HEK293T (cell line): ENCODE results near the gene CFH.
A peak's percentile ranks its signal among the peaks of the same experiment; 100 is the strongest.

ENCODE experiments used
- CTCF ChIA-PET: fragments of 350-600 bp; formaldehyde crosslinking; extraction: SDS; loops from one replicate; lab custom pipeline; 2021; ENCODE audit warnings: antibody characterized with exemption, inconsistent platforms; lab: Yijun Ruan, JAX
- POLR2A ChIA-PET: fragments of 350-600 bp; formaldehyde crosslinking; extraction: SDS; loops from one replicate; lab custom pipeline; 2020; ENCODE audit warnings: antibody characterized with exemption, inconsistent platforms; lab: Yijun Ruan, JAX
- DNase-seq: peaks from one replicate; pipeline ENCODE4 v3.0.0; 2012; ENCODE audit warnings: mixed read lengths; ENCODE audit errors: extremely low spot score
- ARNT ChIP-seq: fragments of 450-650 bp; IDR thresholded peaks from 2 replicates; pipeline ENCODE4 v1.6.1; 2017; ENCODE audit warnings: mild to moderate bottlenecking
- BHLHE40 ChIP-seq: fragments of 450-650 bp; IDR thresholded peaks from 2 replicates; pipeline ENCODE4 v1.6.1; 2016; ENCODE audit warnings: mild to moderate bottlenecking, moderate library complexity, borderline replicate concordance
- CTBP1 ChIP-seq: fragments of 450-650 bp; IDR thresholded peaks from 2 replicates; pipeline ENCODE4 v1.6.1; 2016; ENCODE audit warnings: borderline replicate concordance
- ELF4 ChIP-seq: fragments of 450-650 bp; IDR thresholded peaks from 2 replicates; pipeline ENCODE4 v1.6.1; 2017; ENCODE audit warnings: antibody characterized with exemption
- FOXA1 ChIP-seq: fragments of 450-650 bp; IDR thresholded peaks from 2 replicates; pipeline ENCODE4 v1.6.1; 2016; ENCODE audit warnings: mild to moderate bottlenecking
- FOXK2 ChIP-seq: fragments of 450-650 bp; IDR thresholded peaks from 2 replicates; pipeline ENCODE4 v1.6.1; 2016; ENCODE audit warnings: mild to moderate bottlenecking
- FOXM1 ChIP-seq: fragments of 450-650 bp; IDR thresholded peaks from 2 replicates; pipeline ENCODE4 v1.6.1; 2017; ENCODE audit warnings: mild to moderate bottlenecking, borderline replicate concordance
- HDGF ChIP-seq: fragments of 450-650 bp; IDR thresholded peaks from 2 replicates; pipeline ENCODE4 v1.6.1; 2017; ENCODE audit warnings: antibody characterized with exemption, borderline replicate concordance
- L3MBTL2 ChIP-seq: fragments of 450-650 bp; conservative IDR thresholded peaks from 2 replicates; pipeline ENCODE4 v1.6.1; 2016; ENCODE audit warnings: mild to moderate bottlenecking
- LEF1 ChIP-seq: fragments of 450-650 bp; IDR thresholded peaks from 2 replicates; pipeline ENCODE4 v1.6.1; 2017; ENCODE audit warnings: mild to moderate bottlenecking, borderline replicate concordance
- NFRKB ChIP-seq: fragments of 450-650 bp; IDR thresholded peaks from 2 replicates; pipeline ENCODE4 v1.6.1; 2016; ENCODE audit warnings: mild to moderate bottlenecking, moderate library complexity
- PKNOX1 ChIP-seq: fragments of 450-650 bp; IDR thresholded peaks from 2 replicates; pipeline ENCODE4 v1.6.1; 2016
- SP1 ChIP-seq: fragments of 450-650 bp; IDR thresholded peaks from 2 replicates; pipeline ENCODE4 v1.6.1; 2017
- SUZ12 ChIP-seq: fragments of 450-650 bp; IDR thresholded peaks from 2 replicates; pipeline ENCODE4 v1.6.1; 2016; ENCODE audit warnings: mild to moderate bottlenecking
- TARDBP ChIP-seq: fragments of 450-650 bp; IDR thresholded peaks from 2 replicates; pipeline ENCODE4 v1.6.1; 2016
- ZNF384 ChIP-seq: fragments of 450-650 bp; IDR thresholded peaks from 2 replicates; pipeline ENCODE4 v1.6.1; 2016

CFH gene

GRCh38 chr1:196651637-196652215 is at the start of gene CFH:
TSS of gene CFH (plus strand) at chr1:196652043. CDS start at chr1:196652118, 75 bp downstream.
- CTCF ChIA-PET, result no interaction called here
- DNase-seq, result no peak

DNA sequence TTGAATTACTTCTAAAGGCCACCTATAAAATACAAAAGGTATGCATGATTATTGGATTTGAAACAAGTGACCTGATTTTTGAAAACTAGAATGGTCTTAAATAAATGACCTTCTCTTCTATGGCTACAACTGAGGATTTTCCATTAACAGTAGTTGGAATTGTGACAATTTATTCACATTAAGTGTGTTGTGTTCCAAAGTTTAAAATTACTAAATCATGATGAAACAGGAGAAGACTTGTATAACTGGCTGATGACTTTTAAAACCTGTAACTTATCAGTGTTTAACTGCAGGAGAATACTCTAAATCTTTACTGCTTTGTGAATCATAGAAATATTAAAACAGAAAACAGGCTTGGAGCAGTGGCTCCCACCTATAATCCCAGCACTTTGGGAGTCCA is 48.2 kb upstream of the CFH start:
- TF ChIP-seq L3MBTL2 (no peak), TARDBP (no peak), NFRKB (no peak), LEF1 (no peak), FOXK2 (no peak), PKNOX1 (no peak), SP1 (no peak), BHLHE40 (no peak)
- POLR2A ChIA-PET, result no interaction called here
- DNase-seq, result no peak
- CTCF ChIA-PET, result no interaction called here

More at GRCh38 chr1:196651637-196652215, at the start of gene CFH:
- POLR2A ChIA-PET, result no interaction called here
- TF ChIP-seq LEF1, result no peak
- no peak for TF ChIP-seq SUZ12
- TF ChIP-seq ZNF384, result no peak
- TF ChIP-seq L3MBTL2, result no peak
- TF ChIP-seq SP1, result no peak
- no peak for TF ChIP-seq PKNOX1
- TF ChIP-seq ARNT, result no peak
- TF ChIP-seq BHLHE40, result no peak
- TF ChIP-seq HDGF, result no peak
- TF ChIP-seq NFRKB, result no peak
- no peak for TF ChIP-seq ELF4
- no peak for TF ChIP-seq FOXK2

GRCh38 chr1:196607981-196608380 is 43.9 kb upstream of the CFH start:
- POLR2A ChIA-PET, result interaction anchor here (1.3 to 1.5 kb wide), 5 partner anchors 14 to 94 kb away, joined by 3 to 10 read pairs (median 5); no protein-coding TSS in a partner anchor
- CTCF ChIA-PET, result no interaction called here
- TF ChIP-seq TARDBP, result no peak
- TF ChIP-seq CTBP1, result peak; percentile 51
- DNase-seq, result no peak

DNA sequence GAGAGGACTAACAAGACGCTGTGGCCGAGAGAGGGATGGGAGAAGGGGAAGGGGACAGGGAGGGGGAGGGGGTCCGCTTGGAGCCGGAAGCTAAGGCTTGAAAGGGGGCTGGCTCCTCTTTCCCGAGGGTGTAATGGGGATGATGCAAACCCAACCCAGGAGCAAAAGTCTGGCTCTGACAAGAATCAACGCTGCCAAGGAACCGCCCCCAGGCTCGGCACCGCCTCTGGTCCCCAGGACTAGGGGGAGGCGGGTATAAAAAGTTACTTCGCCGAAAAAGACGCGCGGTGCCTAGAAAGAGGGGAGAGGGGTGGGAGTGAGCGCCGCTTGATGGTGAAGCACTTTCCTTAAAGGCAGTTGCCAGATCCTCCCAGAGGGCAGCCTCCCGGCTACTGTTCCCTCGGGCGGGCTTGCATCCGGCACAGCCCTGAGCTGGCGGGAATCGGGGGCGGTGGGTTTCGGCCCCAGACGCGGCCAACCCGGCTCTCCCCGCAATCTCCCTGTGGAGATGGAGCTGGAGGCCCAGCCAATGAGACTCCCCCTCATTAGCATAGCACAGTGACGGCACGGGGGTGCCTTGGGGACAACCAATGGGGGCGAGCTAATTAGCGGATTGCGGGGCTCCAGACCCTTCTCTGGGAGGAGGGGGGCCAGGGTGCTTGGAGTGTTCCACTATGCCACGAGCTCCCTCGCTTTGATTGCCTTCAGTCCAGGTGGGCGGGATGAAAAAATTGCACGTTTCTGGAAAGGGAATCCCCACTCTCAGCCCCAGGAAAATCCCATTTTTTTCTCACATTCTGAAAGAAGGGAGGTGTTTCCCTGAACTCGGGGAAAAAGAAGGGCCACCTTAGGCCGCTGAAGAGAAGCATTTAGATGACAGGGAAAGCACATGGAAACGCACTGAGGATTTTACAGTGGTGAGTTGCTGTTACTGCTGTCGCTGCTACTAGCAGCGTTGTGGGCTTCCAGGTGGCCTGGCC is 43.2 kb upstream of the CFH start, which contains the start of gene KCNT2:
Gene KCNT2 (minus strand): TSS at position 51 of the 980 bp plus-strand sequence. CDS start 131 bp downstream, outside the sequence.
- ChIA-PET POLR2A (interaction anchor here (0.6 to 1.5 kb wide), 16 partner anchors 9 to 354 kb away, joined by 3 to 10 read pairs (median 4); no protein-coding TSS in a partner anchor), CTCF (interaction anchor here (0.9 kb wide), 1 partner anchor 20 kb away, joined by 3 read pairs; no protein-coding TSS in a partner anchor)
- TF ChIP-seq FOXM1 (no peak), ELF4 (no peak), CTBP1 (0 out of 2 replicates have a peak, but pooled peaks have one; percentile 3), TARDBP (no peak), ZNF384 (0 out of 2 replicates have a peak, but pooled peaks have one; percentile 24), BHLHE40 (no peak), L3MBTL2 (peak; percentile 87)
- peak; percentile 79 for DNase-seq

- ChIA-PET CTCF (no interaction called here), POLR2A (interaction anchor here (0.6 to 1.5 kb wide), 11 partner anchors 10 to 355 kb away, joined by 3 to 10 read pairs (median 5); no protein-coding TSS in a partner anchor)
- no peak for DNase-seq
- no peak for TF ChIP-seq ZNF384
- TF ChIP-seq HDGF, result no peak
- TF ChIP-seq CTBP1, result no peak
- TF ChIP-seq BHLHE40, result no peak
- no peak for TF ChIP-seq TARDBP
- TF ChIP-seq LEF1, result no peak
- no peak for TF ChIP-seq L3MBTL2
- TF ChIP-seq FOXK2, result no peak
- no peak for TF ChIP-seq NFRKB
- TF ChIP-seq FOXA1, result no peak
Observed at GRCh38 chr1:196609370-196609737, 42.5 kb upstream of the CFH start.

- no peak for TF ChIP-seq ARNT
- no peak for TF ChIP-seq NFRKB
- no peak for TF ChIP-seq FOXM1
- no peak for TF ChIP-seq CTBP1
- TF ChIP-seq TARDBP, result no peak
- no peak for TF ChIP-seq SP1
- TF ChIP-seq ZNF384, result no peak
- TF ChIP-seq ELF4, result no peak
- no peak for TF ChIP-seq PKNOX1
- no peak for TF ChIP-seq FOXK2
- TF ChIP-seq SUZ12, result no peak
- no peak for TF ChIP-seq LEF1
- TF ChIP-seq L3MBTL2, result no peak
- TF ChIP-seq HDGF, result no peak
- no peak for TF ChIP-seq FOXA1
- no peak for TF ChIP-seq BHLHE40
- no peak for DNase-seq
- POLR2A ChIA-PET, result no interaction called here
- CTCF ChIA-PET, result no interaction called here
Observed at GRCh38 chr1:196611873-196612272, 40.0 kb upstream of the CFH start.
